ENCODE results near the gene PACRG. TPM values are rescaled to one million over a fixed set of nuclear protein-coding genes. Genes with fewer than 3 reads are reported as not detected.

Gene PACRG
- total and polyA plus RNA-seq, 2 of the 4 experiments (the other 2 are of a cell fraction): not detected

DNA sequence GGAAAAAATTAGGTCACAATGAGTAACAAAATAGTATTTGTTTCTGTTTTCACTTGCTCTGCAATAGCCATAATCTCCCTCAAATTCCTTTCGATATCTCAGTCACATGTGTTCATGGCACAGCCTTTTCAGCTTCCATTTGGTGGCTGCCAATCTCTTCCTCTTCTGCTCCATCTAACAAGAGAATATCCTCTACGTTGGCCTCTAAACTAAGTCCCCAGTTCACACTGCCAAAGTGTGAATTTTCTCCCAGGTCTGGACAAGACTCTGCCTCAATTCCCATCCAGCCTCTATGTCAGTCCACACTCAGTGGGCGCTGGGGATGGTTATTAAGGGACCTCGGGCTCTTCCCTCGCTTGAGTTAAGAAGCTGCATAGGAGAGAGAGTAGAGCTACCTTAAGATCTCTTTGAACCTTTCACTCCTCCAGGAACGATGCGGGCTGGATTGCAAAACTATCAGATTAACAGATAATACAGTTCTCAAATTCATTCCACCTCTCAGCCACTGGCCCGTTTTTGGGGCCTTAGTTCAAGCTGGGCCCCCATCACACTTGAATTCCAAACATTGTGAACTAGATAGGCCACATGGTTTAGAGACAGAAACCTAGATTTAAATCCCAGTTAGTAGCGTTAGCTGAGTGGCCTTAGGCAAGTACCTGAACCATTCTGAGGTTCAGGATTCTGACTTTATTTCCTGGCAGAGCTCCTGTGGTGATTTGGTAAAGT, 436.6 kb downstream of the PACRG start:
- ChIA-PET CTCF (no interaction called here), POLR2A (ENCODE audit: unreplicated experiment) (no interaction called here)
- Histone ChIP-seq H4K8ac (ENCODE audit: low read depth in 2 of 2, low read length in 2 of 2) (no peak overlapping the region), H2BK5ac (ENCODE audit: low read depth, low read length, poor library complexity, severe bottlenecking) (no peak overlapping the region), H3K56ac (ENCODE audit: extremely low read depth, insufficient read depth, low read length) (no peak overlapping the region), H3K4me2 (ENCODE audit: low read depth, low read length) (no peak overlapping the region), H3K23ac (ENCODE audit: low read depth, low read length) (no peak overlapping the region), H4K5ac (ENCODE audit: low read depth, low read length) (no peak overlapping the region), H3K79me1 (ENCODE audit: low read depth in 1 of 2, low read length in 2 of 2) (no peaks in the 10 kb centered on the region), H2AK9ac (replicated peaks; ENCODE audit: low read depth, low read length, poor library complexity) (no peak overlapping the region), H3K9me3 (ENCODE audit: control insufficient read depth, insufficient read depth, low read length) (peaks cover 21% of the 10 kb centered on the region), H3K27me3 (ENCODE audit: control insufficient read depth, insufficient read depth, low read length) (no peaks in the 10 kb centered on the region), H2BK15ac (ENCODE audit: low read depth, low read length) (no peak overlapping the region), H3K36me3 (ENCODE audit: control insufficient read depth, insufficient read depth, low read length) (no peaks in the 10 kb centered on the region), H2AFZ (replicated peaks; ENCODE audit: low read length, poor library complexity) (no peak overlapping the region), H4K20me1 (ENCODE audit: insufficient read depth, low read length) (no peaks in the 10 kb centered on the region), H3K18ac (ENCODE audit: low read depth, low read length) (no peak overlapping the region), H3K27ac (ENCODE audit: insufficient read depth, low read length) (no peak overlapping the region), H3K9me1 (ENCODE audit: insufficient read depth, low read length) (no peaks in the 10 kb centered on the region), H3K9ac (ENCODE audit: low read depth, low read length) (no peak overlapping the region), H2BK20ac (ENCODE audit: low read depth, low read length) (no peak overlapping the region), H3K14ac (replicated peaks; ENCODE audit: low read depth, low read length) (no peak overlapping the region), H3K4me3 (ENCODE audit: insufficient read depth, low read depth, low read length) (no peak overlapping the region), H3K4ac (ENCODE audit: low read depth, low read length) (no peak overlapping the region), H2BK120ac (ENCODE audit: low read depth, low read length) (no peak overlapping the region), H2AK5ac (ENCODE audit: low read depth, low read length) (no peak overlapping the region), H3K4me1 (ENCODE audit: control insufficient read depth, insufficient read depth, low read length) (no peaks in the 10 kb centered on the region), H4K91ac (ENCODE audit: insufficient read depth, low read depth, low read length) (no peak overlapping the region)
- BruUV-seq (replicated peaks): no TSS peak
- dilution Hi-C loops (cut with HindIII; ENCODE audit: low sequenced_read_pairs, unreplicated experiment) (no loop called here), in situ Hi-C loops (cut with MboI; ENCODE audit: low sequenced_read_pairs) (no loop called here), intact Hi-C loops (cut with micrococcal nuclease) (no loop called here)
- no peak for DNase-seq
- ATAC-seq (ENCODE audit: low read depth): no peak
- 50% methylated on average over 5 of the region's 9 CpGs; no CpG with 5 or more reads in 1 of the 2 experiments for WGBS, 2 experiments (ENCODE audit: extremely low coverage in 2 of 2, insufficient read length in 1 of 2)
- TF ChIP-seq POLR2A (IDR thresholded peaks at IDR 0.05; ENCODE audit: low read depth, low read length) (no peak), FOS (IDR thresholded peaks at IDR 0.05; ENCODE audit: low read depth, low read length) (no peak), NFE2L2 (IDR thresholded peaks at IDR 0.05; ENCODE audit: low read depth, low read length) (no peak), CEBPB (IDR thresholded peaks at IDR 0.05; ENCODE audit: low read depth, low read length) (no peak), BHLHE40 (IDR thresholded peaks at IDR 0.05; ENCODE audit: low read depth, low read length) (no peak), SMC3 (IDR thresholded peaks at IDR 0.05; ENCODE audit: low read depth, low read length) (no peak), RAD21 (IDR thresholded peaks at IDR 0.05; ENCODE audit: low read length) (no peak), MXI1 (IDR thresholded peaks at IDR 0.05; ENCODE audit: borderline replicate concordance, low read depth, low read length) (no peak), MAFK (IDR thresholded peaks at IDR 0.05; ENCODE audit: low read depth, low read length) (no peak), MAZ (IDR thresholded peaks at IDR 0.05; ENCODE audit: borderline replicate concordance, low read depth, low read length) (no peak), CHD1 (IDR thresholded peaks at IDR 0.05; ENCODE audit: low read depth, low read length) (no peak)
- TF ChIP-seq, protein P1, sequence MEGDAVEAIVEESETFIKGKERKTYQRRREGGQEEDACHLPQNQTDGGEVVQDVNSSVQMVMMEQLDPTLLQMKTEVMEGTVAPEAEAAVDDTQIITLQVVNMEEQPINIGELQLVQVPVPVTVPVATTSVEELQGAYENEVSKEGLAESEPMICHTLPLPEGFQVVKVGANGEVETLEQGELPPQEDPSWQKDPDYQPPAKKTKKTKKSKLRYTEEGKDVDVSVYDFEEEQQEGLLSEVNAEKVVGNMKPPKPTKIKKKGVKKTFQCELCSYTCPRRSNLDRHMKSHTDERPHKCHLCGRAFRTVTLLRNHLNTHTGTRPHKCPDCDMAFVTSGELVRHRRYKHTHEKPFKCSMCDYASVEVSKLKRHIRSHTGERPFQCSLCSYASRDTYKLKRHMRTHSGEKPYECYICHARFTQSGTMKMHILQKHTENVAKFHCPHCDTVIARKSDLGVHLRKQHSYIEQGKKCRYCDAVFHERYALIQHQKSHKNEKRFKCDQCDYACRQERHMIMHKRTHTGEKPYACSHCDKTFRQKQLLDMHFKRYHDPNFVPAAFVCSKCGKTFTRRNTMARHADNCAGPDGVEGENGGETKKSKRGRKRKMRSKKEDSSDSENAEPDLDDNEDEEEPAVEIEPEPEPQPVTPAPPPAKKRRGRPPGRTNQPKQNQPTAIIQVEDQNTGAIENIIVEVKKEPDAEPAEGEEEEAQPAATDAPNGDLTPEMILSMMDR (conservative IDR thresholded peaks at IDR 0.05; ENCODE audit: low read depth, low read length): no peak
- TF ChIP-seq, protein P2, sequence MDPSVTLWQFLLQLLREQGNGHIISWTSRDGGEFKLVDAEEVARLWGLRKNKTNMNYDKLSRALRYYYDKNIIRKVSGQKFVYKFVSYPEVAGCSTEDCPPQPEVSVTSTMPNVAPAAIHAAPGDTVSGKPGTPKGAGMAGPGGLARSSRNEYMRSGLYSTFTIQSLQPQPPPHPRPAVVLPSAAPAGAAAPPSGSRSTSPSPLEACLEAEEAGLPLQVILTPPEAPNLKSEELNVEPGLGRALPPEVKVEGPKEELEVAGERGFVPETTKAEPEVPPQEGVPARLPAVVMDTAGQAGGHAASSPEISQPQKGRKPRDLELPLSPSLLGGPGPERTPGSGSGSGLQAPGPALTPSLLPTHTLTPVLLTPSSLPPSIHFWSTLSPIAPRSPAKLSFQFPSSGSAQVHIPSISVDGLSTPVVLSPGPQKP (IDR thresholded peaks at IDR 0.05; ENCODE audit: borderline replicate concordance, low read depth, low read length): no peak
